CD4-positive, alpha-beta T cell treated with Interleukin-2 at 100 ng/mL for 4 hours (primary cell): ENCODE data around the gene GHR.
A peak's percentile ranks its signal among the peaks of the same experiment; 100 is the strongest.

Source experiments
- DNase-seq: peaks from one replicate; pipeline ENCODE4 v3.0.0-alpha.2; 2020; ENCODE audit warnings: low spot score

The GHR gene

DNA sequence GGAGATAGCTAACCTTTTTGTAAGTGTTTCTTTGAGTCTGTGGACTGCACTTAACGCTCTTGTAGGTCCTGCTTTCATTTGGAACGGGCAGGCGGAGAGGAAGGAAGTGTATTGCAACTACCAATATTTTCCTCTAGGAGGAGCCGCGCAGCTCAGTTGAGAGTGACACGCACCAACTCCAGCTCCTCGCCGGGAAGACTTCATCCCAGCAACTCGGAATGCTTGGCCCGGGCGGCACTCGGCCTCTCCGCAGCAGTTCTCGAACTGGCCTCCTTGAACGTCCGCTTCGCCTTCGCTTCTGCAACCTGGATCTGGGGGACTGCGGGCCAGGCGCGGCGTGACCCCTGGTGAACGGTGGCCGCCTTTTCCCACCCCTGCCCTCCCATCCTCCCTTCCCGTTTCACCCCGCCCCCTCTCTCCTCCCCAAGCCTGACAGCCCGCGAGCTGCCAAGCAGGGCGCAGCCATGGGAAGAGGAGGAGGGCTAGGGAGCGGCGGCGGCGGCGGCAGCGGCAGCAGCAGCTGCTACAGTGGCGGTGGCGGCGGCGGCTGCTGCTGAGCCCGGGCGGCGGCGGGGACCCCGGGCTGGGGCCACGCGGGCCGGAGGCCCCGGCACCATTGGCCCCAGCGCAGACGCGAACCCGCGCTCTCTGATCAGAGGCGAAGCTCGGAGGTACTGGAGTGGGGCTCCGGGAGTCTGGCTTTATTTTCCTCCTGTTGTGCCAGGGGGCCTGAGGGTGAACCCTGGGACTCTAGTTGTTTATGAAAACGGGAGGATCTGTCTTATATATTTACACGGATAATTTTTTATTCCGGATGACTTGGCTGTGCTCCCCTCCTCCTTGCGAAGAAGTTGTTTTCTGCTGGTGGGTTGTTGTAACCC, at the start of gene GHR:
TSS of gene GHR (plus strand) at position 155 of the 881 bp plus-strand sequence. CDS start 142,436 bp downstream, outside the sequence.
- peak; percentile 2 for DNase-seq

DNA sequence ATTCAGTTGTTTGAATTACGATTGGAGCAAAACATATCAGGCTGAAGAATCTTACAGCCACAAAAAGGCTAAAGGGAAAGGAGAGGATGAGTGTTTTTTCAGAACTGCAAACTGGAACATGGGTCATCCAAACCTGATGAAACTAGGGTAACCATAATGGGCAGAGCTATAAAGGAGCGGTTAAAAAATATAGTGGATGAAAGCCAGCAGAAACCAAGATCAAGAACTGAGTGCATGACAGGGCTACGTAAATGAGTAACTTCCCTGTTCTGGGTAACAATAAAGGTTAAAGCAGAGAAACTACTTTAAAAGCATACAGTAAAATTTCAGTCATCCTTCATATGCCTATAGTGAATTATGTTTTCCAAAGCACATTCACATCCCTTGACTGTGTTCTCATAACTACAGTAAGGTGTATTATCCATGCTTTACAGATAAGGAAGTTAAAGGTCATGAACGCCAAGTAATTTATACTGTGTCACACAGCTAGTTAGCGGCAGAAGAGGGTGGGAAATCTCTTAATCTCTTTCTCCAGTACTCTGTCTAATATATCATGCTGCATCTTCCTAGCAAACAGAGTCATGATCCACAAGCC, 48.5 kb upstream of the GHR start:
- DNase-seq, result no peak

- no peak for DNase-seq
These were observed 45.7 kb upstream of the GHR start for GRCh38 chr5:42377496-42377895.

- DNase-seq, result no peak
These were observed 41.3 kb upstream of the GHR start for GRCh38 chr5:42381973-42382372.

- no peak for DNase-seq
These were observed 35.7 kb upstream of the GHR start for GRCh38 chr5:42387563-42387962.

GRCh38 chr5:42390115-42390514, 33.1 kb upstream of the GHR start:
- no peak for DNase-seq

DNA sequence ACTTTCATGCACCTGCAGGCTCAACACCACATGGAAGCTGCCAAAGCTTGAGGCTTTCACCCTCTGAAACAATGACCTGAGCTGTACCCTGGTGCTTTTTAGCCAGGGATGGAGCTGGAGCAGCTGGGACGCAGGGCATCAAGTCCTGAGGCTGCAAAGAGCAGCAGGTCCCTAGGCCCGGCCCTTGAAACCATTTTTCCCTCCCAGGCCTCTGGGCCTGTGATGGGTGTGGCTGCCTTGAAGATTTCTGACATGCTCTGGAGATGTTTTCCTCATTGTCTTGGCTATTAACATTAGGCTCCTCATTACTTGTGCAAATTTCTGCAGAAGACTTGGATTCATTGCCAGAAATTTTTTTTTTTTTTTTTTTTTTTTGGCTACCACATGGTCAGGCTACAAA, 30.3 kb upstream of the GHR start:
- no peak for DNase-seq

DNA sequence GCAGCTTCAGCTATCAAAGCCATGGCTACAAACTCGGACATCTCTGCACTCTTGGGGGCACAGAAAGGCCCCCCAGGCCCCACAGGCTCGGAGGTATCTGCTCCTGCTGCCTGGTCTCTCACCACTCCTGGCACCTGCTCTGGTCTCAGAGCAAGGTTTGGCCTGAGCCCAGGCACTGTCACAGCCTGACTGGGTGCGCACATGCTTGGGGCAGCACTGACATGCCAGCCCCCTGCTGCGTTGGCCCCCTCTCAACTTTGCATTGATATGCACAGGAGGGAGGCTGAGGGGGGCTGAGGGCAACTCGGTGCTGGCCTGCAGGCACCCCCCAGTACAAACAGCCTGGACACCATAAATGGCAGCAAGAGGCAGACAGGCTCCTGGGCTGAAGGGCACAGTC, 27.1 kb upstream of the GHR start:
- no peak for DNase-seq

DNA sequence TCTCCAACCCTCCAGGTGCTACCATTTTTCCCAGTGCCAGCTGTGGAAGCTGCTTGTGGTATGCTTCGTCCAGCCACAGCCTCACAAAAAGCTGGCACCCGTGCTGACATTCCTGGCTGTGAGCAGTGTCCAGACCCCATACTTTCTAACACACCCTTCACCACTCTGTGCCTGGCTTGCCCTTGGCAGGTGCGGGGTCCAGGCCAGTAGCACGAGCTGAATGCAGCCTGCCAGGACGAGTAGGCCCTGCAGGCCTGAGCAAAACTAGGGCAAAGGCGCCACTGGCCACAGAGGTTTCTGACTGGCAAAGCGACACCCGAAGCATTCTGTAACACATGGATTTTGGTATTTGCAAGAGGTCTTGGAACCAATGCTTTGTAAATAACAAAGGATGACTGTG, 26.0 kb upstream of the GHR start:
- DNase-seq, result no peak

DNA sequence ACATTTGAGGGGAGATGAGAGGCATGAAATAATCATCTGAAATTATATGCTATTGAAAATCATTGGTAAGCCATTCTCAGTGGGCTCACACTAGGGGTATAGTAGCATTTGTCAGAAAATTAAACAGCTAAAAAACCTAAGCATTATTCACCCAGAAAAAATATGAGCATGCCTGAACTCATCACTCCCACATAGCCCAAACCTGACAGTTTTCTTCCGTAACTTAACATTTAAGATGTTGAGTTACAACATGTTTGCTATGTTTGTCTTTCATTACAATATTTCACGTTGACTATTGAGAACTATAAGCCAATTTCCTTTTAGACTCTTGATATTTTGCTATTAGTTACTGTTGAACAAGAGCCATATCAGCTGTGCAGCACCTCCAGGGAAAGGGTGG, 23.5 kb upstream of the GHR start:
- DNase-seq, result no peak

DNA sequence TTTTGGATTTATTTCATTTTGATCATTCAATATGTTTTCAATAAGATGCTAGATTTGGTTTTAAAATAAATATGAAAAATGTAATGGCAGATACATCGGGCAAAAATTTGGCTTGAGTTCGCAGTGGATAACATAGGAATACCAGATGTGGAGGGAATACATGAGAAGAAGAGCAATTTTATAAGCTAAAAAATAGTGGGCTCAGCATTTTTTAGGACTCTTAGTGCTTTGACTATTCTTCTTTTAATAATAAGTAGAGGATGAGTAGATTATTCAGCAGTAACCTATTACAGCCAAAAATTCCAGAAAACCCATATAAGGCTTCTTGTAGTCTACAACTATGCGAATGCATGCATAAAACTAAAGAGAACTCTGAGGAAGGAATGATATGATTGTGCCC, 22.8 kb upstream of the GHR start:
- no peak for DNase-seq

GRCh38 chr5:42403236-42403635, 20.0 kb upstream of the GHR start:
- no peak for DNase-seq

GRCh38 chr5:42404366-42404765, 18.9 kb upstream of the GHR start:
- DNase-seq, result no peak

DNA sequence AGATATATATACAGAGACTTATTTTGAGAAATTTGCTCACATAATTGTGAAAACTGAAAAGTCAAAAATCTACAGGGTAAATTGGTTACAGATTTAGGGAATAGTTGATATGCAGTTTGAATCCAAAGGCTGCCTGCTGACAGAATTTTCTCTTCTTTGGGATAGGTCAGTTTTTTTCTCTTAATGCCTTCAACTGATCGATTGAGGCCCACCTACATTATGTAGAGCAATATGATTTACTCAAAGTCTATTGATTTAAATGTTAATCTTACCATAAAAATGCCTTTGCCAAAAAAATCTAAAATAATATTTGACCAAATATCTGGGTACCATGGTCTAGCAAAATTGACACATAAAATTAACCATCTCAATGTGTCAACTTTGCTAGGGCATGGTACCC, 3.9 kb upstream of the GHR start:
- DNase-seq, result no peak

DNA sequence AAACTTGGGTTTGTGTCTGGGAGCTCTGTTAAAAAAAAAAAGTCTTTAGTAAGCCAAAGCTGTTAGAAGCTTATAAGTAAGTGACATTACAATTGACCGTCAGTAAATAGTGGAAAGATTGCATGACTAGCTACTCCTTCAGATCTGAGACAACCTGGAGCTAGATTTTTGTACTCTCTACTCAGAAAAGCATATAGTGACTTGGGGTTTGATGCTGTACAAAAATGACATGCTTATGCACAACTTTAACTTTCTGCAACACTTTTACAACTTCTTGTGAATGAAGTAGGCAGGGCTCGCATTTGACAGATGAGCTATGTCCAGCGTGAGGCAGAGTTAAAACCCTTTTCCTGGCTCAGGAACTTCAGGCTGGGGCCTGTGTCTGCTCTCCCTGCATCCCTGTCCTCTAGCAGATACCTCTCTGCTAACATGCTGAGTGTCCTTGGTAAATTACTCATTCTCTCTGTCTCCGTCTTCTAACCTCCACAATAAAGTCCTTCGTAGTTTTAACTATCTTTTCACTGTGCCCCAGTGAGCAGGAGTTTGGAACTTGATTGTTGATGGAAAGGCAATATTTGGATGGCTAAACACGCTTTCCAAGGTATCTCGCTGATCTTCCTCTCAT, 471 bp upstream of the GHR start:
- DNase-seq, result no peak

GRCh38 chr5:42426016-42426415, 2.8 kb downstream of the GHR start:
- DNase-seq, result no peak

GRCh38 chr5:42429694-42430093, 6.5 kb downstream of the GHR start:
- DNase-seq, result no peak

DNA sequence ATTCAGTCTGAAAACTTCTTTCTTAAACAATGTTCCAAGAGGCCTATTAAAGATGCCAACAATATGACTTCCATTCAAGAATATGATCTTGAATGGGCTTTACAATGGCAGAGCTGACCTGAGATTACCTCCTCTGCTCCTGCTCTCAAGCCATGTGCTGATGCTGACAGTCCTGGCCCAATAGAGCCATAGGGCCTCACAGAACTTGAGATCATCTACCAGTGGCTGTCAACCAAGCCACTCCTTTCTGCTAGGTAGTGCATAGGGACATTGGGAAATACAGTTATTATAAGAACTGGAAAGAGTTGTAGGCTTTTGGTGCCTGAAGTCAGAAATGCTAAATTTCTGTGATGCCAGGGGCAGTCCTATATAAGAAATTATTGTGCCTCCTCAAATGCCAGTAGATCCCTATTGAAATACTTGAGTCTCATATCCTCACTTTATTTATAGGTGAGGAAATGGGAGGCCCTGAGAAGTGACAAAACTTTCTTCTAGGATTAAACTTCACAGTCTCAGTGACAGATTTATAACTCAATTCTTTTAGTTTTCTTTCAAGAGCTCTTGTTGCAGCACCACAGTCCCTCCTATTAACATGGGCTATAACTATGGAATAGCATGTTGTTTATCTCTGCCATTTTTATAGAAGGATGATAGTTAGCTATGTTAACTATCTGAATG, 10.9 kb downstream of the GHR start:
- no peak for DNase-seq

- DNase-seq, result no peak
These were observed 12.8 kb downstream of the GHR start for GRCh38 chr5:42436051-42436450.

GRCh38 chr5:42454216-42454995, 31.2 kb downstream of the GHR start:
- DNase-seq, result no peak

DNA sequence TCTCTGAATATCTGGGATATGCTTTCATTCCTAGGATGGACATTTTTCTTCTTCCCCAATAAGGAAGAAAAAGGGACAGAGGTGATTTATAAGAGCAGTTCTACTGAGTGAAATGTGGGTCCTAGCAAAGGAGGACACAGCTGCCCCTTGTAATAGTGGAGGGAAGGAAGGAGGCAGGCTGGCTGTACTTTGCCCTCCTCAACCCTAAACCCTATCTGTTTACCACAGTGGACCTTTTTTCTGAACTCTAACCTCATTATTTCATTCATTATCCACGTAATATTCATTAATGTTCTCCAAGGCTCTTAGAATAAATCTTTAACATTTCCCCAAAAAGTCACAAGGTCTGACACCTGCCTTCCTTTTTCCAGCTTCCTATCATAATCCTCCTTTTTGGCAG, 37.8 kb downstream of the GHR start:
- no peak for DNase-seq

- DNase-seq, result no peak
These were observed 38.3 kb downstream of the GHR start for GRCh38 chr5:42461507-42461906.
